Measurements from ENCODE around the gene CHCHD1.
"Not testable (repeated sequence)": the region's sequence is repeated elsewhere in the genome, so short reads cannot be mapped to it uniquely, and the experiment has no call there.

Gene CHCHD1

DNA sequence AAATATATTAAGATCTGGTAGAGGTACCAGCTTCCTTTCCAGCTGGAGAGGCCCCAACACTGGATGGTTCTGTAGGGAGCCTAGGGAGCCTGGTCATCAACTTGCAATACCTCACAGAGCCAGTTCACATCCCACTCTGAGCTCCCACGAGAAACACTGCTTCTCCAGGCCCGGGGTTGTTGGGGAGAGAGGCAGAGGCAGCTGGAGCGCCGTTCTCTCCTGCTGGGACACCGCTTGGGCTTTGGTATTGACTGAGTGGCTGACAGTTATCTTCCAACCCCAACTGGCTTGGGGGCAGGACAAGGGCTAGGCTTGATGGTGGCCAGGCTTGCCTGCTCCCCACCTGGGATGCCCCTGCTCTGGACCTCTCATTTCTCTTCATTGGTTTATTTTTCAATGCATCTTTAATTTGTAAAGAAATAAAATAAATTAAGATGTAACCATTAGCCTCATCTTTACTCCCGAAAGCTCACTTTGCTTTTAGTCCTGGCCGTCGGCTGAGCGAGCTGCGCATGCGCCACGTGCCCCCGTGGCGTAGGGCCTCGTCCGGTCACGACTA, 10.0 kb upstream of the CHCHD1 start:
- DNase-seq: no peak

DNA sequence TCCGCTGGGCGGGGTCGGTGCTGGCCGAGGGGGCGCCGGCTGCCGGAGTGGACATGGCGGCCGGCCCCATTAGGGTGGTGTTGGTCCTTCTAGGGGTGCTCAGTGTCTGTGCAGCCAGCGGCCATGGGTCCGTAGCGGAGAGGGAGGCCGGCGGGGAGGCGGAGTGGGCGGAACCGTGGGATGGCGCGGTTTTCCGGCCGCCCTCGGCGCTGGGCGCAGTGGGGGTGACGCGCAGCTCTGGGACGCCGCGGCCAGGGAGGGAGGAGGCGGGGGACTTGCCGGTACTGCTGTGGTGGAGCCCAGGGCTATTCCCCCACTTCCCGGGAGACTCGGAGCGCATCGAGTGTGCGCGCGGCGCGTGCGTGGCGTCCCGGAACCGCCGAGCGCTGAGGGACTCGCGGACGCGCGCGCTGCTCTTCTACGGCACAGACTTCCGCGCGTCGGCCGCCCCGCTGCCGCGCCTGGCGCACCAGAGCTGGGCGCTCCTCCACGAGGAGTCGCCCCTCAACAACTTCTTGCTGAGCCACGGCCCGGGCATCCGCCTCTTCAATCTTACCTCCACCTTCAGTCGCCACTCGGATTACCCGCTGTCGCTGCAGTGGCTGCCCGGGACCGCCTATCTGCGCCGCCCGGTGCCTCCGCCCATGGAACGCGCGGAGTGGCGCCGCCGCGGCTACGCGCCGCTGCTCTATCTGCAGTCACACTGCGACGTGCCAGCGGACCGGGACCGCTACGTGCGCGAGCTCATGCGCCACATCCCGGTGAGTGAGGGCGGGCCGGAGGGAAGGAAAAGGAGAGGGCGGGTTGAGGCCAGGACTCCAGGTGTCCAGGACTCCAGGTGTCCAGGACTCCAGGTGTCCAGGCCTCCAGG, 9.3 kb upstream of the CHCHD1 start:
- peak; percentile 79 for DNase-seq

DNA sequence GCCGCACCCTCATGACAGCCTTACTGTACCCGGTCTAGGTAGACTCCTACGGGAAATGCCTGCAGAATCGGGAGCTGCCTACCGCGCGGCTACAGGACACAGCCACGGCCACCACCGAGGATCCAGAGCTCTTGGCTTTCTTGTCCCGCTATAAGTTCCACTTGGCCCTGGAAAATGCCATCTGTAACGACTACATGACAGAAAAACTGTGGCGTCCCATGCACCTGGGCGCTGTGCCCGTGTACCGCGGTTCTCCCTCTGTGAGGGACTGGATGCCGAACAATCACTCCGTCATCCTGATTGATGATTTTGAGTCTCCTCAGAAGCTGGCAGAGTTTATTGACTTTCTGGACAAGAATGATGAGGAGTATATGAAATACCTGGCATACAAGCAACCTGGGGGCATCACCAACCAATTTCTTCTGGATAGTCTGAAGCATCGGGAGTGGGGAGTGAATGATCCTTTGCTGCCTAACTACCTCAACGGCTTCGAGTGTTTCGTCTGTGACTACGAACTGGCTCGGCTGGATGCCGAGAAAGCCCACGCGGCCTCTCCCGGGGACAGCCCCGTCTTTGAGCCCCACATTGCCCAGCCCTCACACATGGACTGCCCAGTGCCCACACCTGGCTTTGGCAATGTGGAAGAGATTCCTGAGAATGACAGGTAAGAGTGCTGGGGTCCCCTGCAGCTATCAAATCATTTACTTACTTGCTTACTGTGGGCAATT, 8.5 kb upstream of the CHCHD1 start:
- no peak for DNase-seq

GRCh38 chr10:73774637-73775036, 7.2 kb upstream of the CHCHD1 start:
- DNase-seq: no peak

GRCh38 chr10:73779018-73779417, 2.8 kb upstream of the CHCHD1 start:
- no peak for DNase-seq

DNA sequence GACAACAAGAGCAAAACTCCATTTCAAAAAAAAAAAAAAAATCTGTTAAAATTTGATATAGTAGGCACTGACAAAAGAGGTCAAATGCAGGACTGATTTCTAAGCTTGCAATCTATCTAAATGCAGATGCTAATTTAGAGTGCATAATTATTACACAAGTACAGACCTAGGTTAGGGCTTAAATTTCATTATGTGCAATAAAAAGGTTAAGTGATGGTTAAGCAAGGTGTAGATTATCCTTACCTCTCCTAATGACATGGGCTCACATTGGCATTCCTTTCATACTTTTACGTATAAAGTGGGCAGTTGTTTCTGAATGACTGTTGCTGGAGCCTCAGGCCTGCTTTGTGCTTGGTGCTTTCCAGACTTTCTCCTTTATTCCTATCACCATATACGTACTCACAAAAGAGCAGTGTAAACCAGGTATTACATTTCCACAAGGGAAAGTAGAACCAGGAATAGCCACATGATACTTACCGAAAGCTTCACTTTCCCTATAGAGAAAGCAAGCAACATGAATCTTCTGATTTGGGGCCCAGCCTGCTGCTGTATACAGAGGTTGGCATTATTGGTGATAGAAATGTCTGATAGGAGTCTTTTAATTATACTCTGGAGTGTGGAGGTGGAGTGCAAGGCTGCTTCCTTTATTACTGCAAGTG, 2.2 kb upstream of the CHCHD1 start:
- DNase-seq: no peak

DNA sequence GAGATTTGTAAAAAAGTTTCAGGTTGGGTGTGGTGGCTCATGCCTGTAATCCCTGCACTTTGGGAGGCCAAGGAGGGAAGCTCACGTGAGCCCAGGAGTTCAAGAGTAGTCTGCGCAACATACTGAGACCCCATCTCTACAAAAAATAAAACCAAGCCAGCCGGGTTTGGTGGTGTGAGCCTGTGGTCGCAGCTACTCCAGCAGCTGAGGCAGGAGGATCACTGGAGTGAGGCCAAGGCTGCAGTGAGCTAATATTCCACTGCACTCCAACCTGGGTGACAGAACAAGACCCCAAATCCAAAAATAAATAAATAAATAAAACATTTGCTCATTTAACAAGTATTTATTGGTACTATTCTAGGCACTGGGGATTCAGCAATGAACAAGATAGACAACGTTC, 1.5 kb upstream of the CHCHD1 start:
- no peak for DNase-seq

DNA sequence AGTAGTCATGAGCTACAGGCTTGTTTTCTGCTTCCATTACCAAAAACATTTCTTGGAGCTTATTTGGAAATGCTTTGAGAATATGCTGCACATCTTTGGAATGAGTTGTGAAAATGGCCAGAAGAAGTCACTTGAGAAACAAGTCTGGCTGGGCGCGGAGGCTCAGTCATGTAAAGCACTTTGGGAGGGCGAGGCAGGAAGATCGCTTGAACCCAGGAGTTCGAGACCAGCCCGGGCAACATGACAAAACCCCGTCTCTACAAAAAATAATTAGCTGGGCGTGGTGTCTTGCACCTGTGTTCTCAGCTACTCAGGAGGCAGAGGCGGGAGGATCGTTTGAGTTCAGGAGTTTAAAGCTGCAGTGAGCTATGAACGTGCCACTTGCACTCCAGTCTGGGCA, 882 bp upstream of the CHCHD1 start:
- DNase-seq: no peak

DNA sequence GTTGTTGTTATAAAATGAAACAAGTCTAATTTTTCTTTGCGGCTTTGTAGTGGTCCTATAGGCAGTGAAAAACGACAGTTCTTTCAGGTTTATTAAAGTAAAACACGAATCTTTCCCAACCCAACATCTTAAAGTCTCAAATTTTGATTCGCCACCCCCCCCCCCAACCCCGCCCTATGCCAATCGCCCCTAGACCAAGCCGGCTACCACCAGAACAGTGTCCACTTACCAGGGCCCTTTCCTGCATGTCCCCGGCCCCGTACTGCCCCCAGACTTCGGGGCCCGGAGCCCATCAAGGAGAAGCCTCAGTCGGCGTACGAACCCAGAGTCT, 335 bp upstream of the CHCHD1 start:
- no peak for DNase-seq

GRCh38 chr10:73782749-73783085, 869 bp downstream of the CHCHD1 start:
- no peak for DNase-seq

- peak; percentile 79 for DNase-seq
Measured at GRCh38 chr10:73785211-73785720, 3.4 kb downstream of the CHCHD1 start, which contains the start of gene ZSWIM8. Gene ZSWIM8, plus strand, starts transcription at chr10:73785606. Its CDS starts 273 bp downstream, at chr10:73785879.

GRCh38 chr10:73785721-73786511, 4.1 kb downstream of the CHCHD1 start:
- no peak for DNase-seq

GRCh38 chr10:73786512-73786885, 4.7 kb downstream of the CHCHD1 start:
- no peak for DNase-seq

GRCh38 chr10:73787031-73787800, 5.4 kb downstream of the CHCHD1 start:
- not testable (repeated sequence) for DNase-seq

DNA sequence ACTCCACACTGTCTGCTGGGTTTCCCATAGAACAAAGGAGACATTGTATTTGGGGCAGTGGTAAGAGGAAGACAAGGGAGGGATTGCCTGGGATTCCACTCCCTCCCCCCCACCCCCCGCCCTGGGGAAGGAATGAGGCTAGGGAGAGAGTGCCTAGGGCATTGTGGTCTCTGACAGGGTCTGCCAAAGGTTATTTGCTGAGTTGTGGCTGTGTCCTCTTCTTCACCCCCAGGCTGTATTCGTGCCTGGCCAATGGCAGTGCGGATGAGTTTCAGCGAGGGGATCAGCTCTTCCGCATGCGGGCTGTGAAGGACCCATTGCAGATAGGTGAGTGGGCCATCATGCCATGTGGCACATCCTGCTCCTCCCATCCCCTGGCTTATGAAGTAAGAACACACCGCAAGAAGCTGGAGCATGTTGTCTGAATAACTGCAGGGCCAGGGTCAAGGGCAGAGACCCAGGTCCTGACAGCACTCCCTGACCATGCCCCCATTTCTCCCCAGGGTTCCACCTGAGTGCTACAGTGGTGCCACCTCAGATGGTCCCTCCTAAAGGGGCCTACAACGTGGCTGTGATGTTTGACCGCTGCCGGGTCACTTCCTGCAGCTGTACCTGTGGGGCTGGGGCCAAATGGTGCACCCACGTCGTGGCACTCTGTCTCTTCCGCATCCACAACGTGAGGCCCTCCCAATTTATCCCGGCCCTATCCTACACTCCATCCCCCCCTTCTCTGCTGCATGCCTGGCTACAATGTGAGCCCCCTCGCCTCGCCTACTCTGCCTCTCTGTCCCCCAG, 7.2 kb downstream of the CHCHD1 start:
- DNase-seq: no peak

GRCh38 chr10:73789659-73790055, 7.8 kb downstream of the CHCHD1 start:
- no peak for DNase-seq

GRCh38 chr10:73790886-73791625, 9.2 kb downstream of the CHCHD1 start:
- DNase-seq: no peak

DNA sequence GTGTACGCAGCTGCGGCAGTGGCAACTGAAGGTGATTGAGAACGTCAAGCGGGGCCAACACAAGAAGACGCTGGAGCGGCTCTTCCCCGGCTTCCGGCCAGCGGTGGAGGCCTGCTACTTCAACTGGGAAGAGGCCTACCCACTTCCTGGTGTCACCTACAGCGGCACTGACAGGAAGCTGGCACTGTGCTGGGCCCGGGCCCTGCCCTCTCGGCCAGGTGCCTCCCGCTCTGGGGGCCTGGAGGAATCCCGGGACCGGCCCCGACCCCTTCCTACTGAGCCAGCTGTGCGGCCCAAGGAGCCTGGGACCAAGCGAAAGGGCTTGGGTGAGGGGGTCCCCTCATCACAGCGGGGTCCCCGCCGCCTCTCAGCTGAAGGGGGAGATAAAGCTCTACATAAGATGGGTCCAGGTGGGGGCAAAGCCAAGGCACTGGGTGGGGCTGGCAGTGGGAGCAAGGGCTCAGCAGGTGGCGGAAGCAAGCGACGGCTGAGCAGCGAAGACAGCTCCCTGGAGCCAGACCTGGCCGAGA, 10.1 kb downstream of the CHCHD1 start:
- no peak for DNase-seq

- DNase-seq: no peak
Measured at GRCh38 chr10:73793456-73793855, 11.6 kb downstream of the CHCHD1 start.

DNA sequence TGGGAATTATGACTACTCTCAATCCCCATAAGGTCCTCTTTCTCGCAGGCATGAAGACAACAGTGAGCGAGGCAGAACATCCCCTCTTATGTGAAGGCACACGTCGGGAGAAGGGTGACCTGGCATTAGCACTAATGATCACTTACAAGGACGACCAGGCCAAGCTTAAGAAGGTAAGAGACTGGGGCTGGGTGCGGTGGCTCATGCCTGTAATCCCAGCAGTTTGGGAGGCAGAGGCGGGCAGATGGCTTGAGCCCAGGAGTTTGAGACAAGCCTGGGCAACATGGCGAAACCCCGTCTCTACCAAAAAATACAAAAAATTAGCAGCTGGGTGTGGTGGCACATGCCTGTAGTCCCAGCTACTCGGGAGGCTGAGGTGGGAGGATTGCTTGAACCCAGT, 13.6 kb downstream of the CHCHD1 start:
- not testable (repeated sequence) for DNase-seq
